GM12801 (cell line): ENCODE data around the gene SMYD5.

Experiments used
- CTCF ChIP-seq: IDR thresholded peaks from one replicate; pipeline ENCODE4 v1.5.1; 2011; ENCODE audit warnings: control low read depth; ENCODE audit not compliant: insufficient read length; ENCODE audit errors: extremely low read depth

The SMYD5 gene

GRCh38 chr2:73214120-73215035 is at the start of gene SMYD5:
SMYD5 (plus strand) TSS chr2:73214245; CDS start chr2:73214267, 22 bp downstream.
- TF ChIP-seq CTCF = no peak

- TF ChIP-seq CTCF = no peak
Measured at GRCh38 chr2:73172963-73173362, 41.1 kb upstream of the SMYD5 start.

GRCh38 chr2:73173781-73174180 is 40.3 kb upstream of the SMYD5 start:
- TF ChIP-seq CTCF = no peak

GRCh38 chr2:73174244-73174643 is 39.8 kb upstream of the SMYD5 start:
- no peak for TF ChIP-seq CTCF

- TF ChIP-seq CTCF = no peak
Measured at GRCh38 chr2:73174941-73175662, 38.9 kb upstream of the SMYD5 start.

GRCh38 chr2:73175663-73176204 is 38.3 kb upstream of the SMYD5 start:
- no peak for TF ChIP-seq CTCF

- TF ChIP-seq CTCF = no peak
Measured at GRCh38 chr2:73176205-73176880, 37.7 kb upstream of the SMYD5 start.
